Lower leg skin (tissue), 4 donors: Measurements from ENCODE around the gene ANKUB1. TPM values are rescaled to one million over a fixed set of nuclear protein-coding genes. Genes with fewer than 3 reads are reported as not detected.
"Not testable (repeated sequence)": the region's sequence is repeated elsewhere in the genome, so short reads cannot be mapped to it uniquely, and the experiment has no call there.

Experiments
- DNase-seq, 2 donors: peaks; one replicate each; pipeline ENCODE4 v3.0.0-alpha.2; 2019; ENCODE audit warnings: low spot score in 2 of 2
- H3K4me3 ChIP-seq: fragments of 200-600 bp; sonication (generic); 2 replicates; pipeline ENCODE4 v1.5.1; 2017; ENCODE audit warnings: mild to moderate bottlenecking, low read depth; ENCODE audit not compliant: poor library complexity, severe bottlenecking
- CTCF ChIP-seq, 3 donors: fragments of 450-650 bp; IDR thresholded peaks; one replicate each; pipeline ENCODE4 v1.5.1; 2016; ENCODE audit warnings: antibody characterized with exemption in 3 of 3, mild to moderate bottlenecking in 3 of 3, moderate library complexity in 2 of 3
- POLR2A ChIP-seq, 2 donors: fragments of 450-650 bp; IDR thresholded peaks; one replicate each; pipeline ENCODE4 v1.6.1; 2016 to 2017; ENCODE audit warnings: antibody characterized with exemption in 2 of 2, mild to moderate bottlenecking in 1 of 2, moderate library complexity in 1 of 2
- WGBS, 2 donors: methylation state at CpG; one replicate each; pipeline ENCODE4 v1.1.5; 2018; 5-methylcytosine and 5-hydroxymethylcytosine counted together
- intact Hi-C: fragments of 100-400 bp; cut with DNase I; formaldehyde crosslinking; loops from one replicate; pipeline ENCODE4 v1.15.0; 2023; ENCODE audit warnings: low total_unique reads
- total RNA-seq, 4 donors: library from RNA; depleted of rRNA; stranded (reverse); fragments of >200 nt; gene quantifications; one replicate each; pipeline ENCODE4 v1.1.0, GENCODE V29; 2016

Gene ANKUB1
- not detected for total RNA-seq

DNA sequence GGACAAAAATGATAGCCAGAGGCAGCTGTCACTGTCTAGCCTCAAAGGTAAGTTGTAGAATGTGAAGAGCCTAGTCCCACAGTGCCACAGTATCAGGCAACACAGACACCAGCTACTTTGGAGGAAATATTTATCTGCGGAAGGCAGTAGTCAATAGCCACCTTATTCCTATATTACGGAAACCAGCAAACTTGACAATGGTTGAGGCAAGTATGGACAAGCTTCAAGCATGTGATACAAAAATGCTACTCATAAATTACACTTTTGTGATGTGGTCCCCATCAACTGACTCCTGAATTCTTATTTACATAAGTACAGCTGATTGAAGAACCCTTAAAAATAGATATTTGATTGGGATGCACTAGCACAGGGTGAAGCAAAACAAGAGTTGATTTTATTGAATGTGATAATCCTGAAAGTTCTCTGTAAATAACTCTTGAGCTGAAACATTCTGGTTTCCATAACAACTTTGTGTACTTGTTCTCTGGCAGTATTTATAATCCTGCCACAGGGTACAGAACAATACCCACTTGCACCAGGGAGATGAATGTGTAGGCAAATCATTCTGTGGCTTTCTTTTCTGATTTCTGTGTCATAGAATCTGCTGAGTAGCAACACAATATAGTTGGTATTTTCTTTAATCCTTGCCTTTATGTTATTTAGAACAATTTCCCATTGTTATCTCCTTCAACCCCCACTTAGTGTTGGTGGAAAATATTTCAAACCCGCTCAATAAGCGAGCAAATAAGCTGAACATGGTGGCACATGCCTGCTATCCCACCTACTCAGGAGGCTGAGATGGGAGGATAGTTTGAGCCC, at the start of gene ANKUB1:
TSS of gene ANKUB1 (minus strand) at position 103 of the 819 bp plus-strand sequence. CDS start 188 bp downstream, outside the sequence.
- intact Hi-C loops: no loop called here
- H3K4me3 ChIP-seq: no peak within 1 kb of the TSS
- DNase-seq: no peak
- WGBS, 2 donors: 77 to 79% methylated on average over 4 of the region's 4 CpGs
- TF ChIP-seq POLR2A (IDR thresholded peaks at IDR 0.05) (no peak), CTCF (IDR thresholded peaks at IDR 0.05) (no peak)

DNA sequence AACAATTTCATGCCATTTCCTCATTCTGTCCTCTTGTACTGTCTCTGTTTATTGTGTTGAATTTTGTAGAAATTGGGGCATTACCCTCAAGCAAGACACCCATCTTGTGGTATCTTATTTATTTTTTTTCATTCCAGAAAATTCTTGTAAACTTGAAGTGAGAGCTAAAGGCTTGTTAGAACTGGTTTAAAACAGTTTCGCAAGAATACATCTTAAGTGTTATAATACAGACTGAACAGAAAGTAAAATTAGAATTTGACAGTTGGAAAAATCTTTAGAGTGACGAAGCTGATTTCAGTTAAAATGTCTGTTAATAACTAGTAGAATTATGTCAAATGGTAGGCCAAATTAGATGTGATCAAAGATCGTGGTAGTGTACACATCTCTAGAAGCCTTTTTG, 47.5 kb upstream of the ANKUB1 start:
- no peak for TF ChIP-seq CTCF (IDR thresholded peaks at IDR 0.05)
- 62 to 63% methylated on average over 3 of the region's 3 CpGs for WGBS, 2 donors
- DNase-seq: no peak
- H3K4me3 ChIP-seq: no peak overlapping the region
- intact Hi-C loops: no loop called here

DNA sequence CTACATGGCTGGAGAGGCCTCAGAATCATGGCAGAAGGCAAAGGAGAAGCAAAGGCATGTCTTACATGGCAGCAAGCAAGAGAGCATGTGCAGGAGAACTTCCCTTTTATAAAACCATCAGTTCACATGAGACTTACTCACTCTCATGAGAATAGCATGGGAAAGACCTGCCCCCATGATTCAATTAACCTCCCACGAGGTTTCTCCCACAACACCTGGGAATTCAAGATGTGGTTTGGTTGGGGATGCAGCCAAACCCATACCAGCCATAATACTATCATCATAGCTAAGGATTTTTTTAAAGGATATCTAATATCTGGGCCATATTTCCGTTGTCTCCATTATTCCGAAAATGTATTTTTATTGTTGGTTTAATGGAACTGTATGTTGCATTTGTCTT, 47.1 kb upstream of the ANKUB1 start:
- intact Hi-C loops, DNase-seq, H3K4me3 ChIP-seq: not testable (repeated sequence)
- 76 to 79% methylated on average over 3 of the region's 3 CpGs for WGBS, 2 donors

GRCh38 chr3:149838491-149838890, 46.1 kb upstream of the ANKUB1 start:
- intact Hi-C loops, DNase-seq, H3K4me3 ChIP-seq: not testable (repeated sequence)
- 84 to 95% methylated on average over 3 of the region's 3 CpGs for WGBS, 2 donors

DNA sequence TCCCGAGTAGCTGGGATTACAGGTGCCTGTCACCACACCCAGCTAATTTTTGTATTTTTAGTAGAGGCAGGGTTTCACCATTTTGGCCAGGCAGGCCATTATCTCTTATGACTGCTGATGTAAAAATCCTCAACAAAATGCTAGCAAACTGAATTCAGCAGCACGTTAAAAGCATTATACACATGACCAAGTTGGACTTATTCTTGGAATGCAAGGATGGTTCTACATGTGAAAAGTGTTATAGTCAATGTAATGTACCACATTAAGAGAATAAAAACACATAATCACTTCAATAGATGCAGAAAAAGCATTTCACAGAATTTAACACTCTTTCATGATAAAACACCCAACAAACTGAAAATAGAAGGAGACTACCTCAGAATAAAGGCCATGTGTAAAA, 40.9 kb upstream of the ANKUB1 start:
- 99 to 100% methylated on average over 2 of the region's 2 CpGs for WGBS, 2 donors
- no peak for DNase-seq
- H3K4me3 ChIP-seq: no peak overlapping the region
- no peak for TF ChIP-seq POLR2A (IDR thresholded peaks at IDR 0.05)
- TF ChIP-seq CTCF (IDR thresholded peaks at IDR 0.05): no peak
- intact Hi-C loops: no loop called here

- intact Hi-C loops: no loop called here
- no peak for DNase-seq
- 90 to 94% methylated on average over 1 of the region's 1 CpG for WGBS, 2 donors
- no peak overlapping the region for H3K4me3 ChIP-seq
- TF ChIP-seq CTCF (IDR thresholded peaks at IDR 0.05): no peak
- no peak for TF ChIP-seq POLR2A (IDR thresholded peaks at IDR 0.05)
Measured at GRCh38 chr3:149832086-149832485, 39.7 kb upstream of the ANKUB1 start.

DNA sequence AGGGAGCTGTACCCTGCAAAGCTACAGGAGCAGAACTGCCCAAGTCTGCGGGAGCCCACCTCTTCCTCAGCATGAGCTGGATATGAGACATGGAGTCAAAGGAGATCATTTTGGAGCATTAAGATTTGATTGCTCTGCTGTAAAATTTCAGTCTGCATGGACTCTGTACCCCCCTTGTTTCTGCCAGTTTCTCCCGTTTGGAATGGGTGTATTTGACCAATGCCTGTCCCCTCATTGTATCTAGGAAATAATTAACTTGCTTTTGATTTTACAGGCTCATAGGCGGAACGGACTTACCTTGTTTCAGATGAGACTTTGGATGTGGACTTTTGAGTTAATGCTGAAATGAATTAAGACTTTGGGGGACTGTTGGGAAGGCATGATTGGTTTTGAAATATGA, 39.0 kb upstream of the ANKUB1 start:
- no peak for DNase-seq
- 98 to 99% methylated on average over 4 of the region's 4 CpGs for WGBS, 2 donors
- no peak overlapping the region for H3K4me3 ChIP-seq
- intact Hi-C loops: no loop called here
- no peak for TF ChIP-seq POLR2A (IDR thresholded peaks at IDR 0.05)
- no peak for TF ChIP-seq CTCF (IDR thresholded peaks at IDR 0.05)
